ENCODE data around the gene GALNT18.

GRCh38 chr11:11395126-11395525, 226.7 kb downstream of the GALNT18 start:
- no peak for TF ChIP-seq ZNF530 (tag by site-specific recombination; IDR thresholded peaks at IDR 0.05; ENCODE audit: low read depth)
- TF ChIP-seq PATZ1 (tag by site-specific recombination; IDR thresholded peaks at IDR 0.05): no peak
- no peak for TF ChIP-seq ZNF140 (tag by site-specific recombination; IDR thresholded peaks at IDR 0.05)
- TF ChIP-seq ZNF571 (tag by site-specific recombination; IDR thresholded peaks at IDR 0.05): no peak
- no peak for TF ChIP-seq REST (tag by site-specific recombination; IDR thresholded peaks at IDR 0.05)
- TF ChIP-seq HOXA7 (CRISPR knock-in tag; IDR thresholded peaks at IDR 0.05; ENCODE audit: borderline replicate concordance): no peak
- TF ChIP-seq CTCF (tag by site-specific recombination; IDR thresholded peaks at IDR 0.05): no peak
- no peak for TF ChIP-seq ZNF670 (tag by site-specific recombination; IDR thresholded peaks at IDR 0.05; ENCODE audit: low read depth)
- no peak for TF ChIP-seq ZBTB26 (tag by site-specific recombination; optimal IDR thresholded peaks at IDR 0.05)
- TF ChIP-seq ZNF426 (tag by site-specific recombination; IDR thresholded peaks at IDR 0.05): no peak
- TF ChIP-seq ZBTB8A (tag by site-specific recombination; IDR thresholded peaks at IDR 0.05): no peak
- no peak for TF ChIP-seq IKZF3 (tag by site-specific recombination; IDR thresholded peaks at IDR 0.05)
